NT2/D1 (cell line): Measurements from ENCODE around the gene ARHGAP10.

Source experiments
- SUZ12 ChIP-seq: IDR thresholded peaks from 2 replicates; pipeline ENCODE4 v1.6.1; 2011; ENCODE audit not compliant: insufficient read length, insufficient read depth; ENCODE audit errors: extremely low read depth
- YY1 ChIP-seq: IDR thresholded peaks from 2 replicates; pipeline ENCODE4 v1.6.1; 2011; ENCODE audit not compliant: insufficient read length, insufficient read depth
- ZNF274 ChIP-seq: IDR thresholded peaks from 2 replicates; pipeline ENCODE4 v1.6.1; 2011; ENCODE audit warnings: mild to moderate bottlenecking, low read depth, low read length

DNA sequence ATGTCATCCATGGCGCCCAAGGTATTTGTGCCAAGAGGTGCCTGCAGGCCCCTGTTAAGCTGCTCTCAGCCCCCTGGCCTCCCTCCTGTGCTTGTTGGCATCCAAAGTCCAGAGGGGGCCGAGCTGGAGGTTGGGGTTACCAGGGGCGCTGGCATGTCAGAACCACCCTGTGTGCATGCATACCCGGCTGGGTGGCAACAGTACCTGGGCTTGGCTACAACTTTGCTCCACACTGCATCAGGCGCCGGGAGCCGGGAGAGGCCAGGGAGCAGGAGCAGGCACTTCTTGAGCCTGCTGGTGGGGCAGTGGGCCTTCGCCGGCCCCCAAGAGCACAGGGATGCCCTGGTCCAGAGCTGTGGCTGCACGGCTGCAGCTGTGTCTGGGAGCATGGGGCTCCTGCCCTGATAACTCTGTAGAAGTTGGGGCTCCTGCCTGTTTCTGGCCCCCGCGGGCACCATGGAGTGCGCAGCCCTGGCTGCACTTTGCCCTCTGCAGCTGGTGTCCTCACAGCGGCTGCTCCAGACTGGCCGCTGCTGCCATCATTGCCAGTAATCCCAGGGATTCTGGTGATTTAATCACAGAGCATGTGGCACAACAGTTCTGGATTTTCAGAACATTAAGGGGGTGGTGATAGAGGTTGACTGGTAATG is 130.3 kb downstream of the ARHGAP10 start:
- TF ChIP-seq YY1: no peak
- TF ChIP-seq ZNF274: no peak
- TF ChIP-seq SUZ12: no peak
